GM19193 (cell line): Measurements from ENCODE around the gene TNRC6A.

Source experiments
- POLR2A ChIP-seq: IDR thresholded peaks from 4 replicates; pipeline ENCODE4 v1.6.1; 2011; ENCODE audit not compliant: insufficient read depth, insufficient read length; ENCODE audit errors: extremely low read depth

The TNRC6A gene

DNA sequence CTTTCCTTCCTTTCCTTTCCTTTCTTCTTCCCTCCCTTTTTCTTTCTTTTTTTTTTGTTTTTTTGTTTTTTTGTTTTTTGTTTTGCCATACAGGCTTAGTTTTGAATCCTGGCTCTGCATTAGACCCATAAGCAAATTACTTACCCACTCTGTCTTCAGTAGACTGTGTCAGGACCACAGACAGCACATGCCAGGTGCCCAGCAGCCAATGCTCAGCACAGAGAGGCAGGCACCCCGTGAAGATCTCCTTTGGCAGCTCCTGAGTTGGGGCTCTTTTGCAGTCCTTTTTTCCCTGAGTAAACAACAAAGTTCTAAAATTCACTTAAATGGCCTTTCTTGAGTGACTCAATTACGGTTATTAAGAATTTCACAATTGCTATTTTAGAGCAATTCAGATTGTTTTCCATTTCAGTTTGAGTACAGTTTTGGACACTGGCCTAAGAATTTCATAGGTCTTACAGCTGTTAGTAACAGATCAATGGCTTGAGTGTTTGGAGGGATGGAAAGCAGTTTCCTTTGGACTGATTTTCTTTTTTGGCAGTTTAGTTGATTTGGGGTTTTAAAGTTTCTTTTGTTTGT is 90.1 kb downstream of the TNRC6A start:
- no peak for TF ChIP-seq POLR2A

DNA sequence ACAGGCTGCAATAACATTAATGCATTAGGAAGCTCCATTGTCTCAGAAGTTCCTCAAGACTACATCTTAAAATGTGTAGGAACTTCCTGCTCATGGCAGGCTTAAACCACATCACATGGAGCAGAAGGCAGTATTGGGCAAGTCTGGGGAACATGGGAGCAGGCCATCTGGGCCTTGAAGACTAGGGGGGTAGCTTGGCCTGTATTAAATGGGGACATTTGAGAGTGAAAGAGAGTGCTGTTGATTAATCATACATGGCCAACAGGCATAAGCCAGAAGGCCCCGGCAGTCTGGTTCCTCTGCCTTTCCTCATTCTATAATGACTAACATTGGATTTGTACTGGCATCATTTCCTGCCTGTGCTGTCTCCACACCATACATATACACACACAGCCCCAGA is 91.1 kb downstream of the TNRC6A start:
- no peak for TF ChIP-seq POLR2A

DNA sequence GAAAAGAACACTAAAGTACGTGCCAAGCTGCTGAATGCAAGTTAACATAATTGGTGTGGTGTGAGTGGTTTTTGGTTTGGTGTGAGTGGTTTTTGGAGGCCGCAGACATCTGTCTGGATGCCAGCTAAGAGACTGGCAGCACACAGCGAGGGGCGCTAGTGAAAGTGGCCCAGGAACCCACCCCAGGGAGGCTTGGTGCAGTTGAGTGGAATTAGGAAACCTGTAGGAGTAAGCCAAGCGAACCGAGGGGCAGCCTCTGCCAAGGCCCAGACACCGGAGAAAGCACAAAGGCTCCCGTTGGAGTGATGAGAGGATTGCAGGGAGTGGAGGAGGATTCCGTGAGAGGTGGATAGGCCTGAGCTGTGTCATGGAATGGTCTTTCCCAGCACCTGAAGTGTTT is 91.7 kb downstream of the TNRC6A start:
- no peak for TF ChIP-seq POLR2A

- no peak for TF ChIP-seq POLR2A
These were observed 93.1 kb downstream of the TNRC6A start for GRCh38 chr16:24822542-24822941.

GRCh38 chr16:24822974-24823373 is 93.5 kb downstream of the TNRC6A start:
- TF ChIP-seq POLR2A = no peak

DNA sequence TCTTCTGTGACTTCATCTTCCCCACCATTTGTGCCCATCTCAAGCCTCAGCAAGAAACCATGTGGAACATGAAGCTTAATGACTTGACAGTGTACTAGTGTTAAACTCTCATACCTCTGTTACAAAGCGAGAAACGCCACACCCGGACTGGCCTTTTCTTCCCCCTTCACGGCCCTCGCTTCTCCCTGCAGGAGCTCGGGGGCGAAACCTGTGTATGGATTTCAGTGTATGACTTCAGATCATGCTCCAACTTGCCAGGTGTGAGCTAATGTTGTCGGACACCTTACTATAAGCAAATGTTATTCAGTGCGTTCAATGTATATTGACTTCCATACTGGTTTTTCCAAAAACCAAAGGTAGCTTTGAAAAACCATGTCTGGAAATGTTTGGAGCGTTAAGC is 96.2 kb downstream of the TNRC6A start:
- no peak for TF ChIP-seq POLR2A

DNA sequence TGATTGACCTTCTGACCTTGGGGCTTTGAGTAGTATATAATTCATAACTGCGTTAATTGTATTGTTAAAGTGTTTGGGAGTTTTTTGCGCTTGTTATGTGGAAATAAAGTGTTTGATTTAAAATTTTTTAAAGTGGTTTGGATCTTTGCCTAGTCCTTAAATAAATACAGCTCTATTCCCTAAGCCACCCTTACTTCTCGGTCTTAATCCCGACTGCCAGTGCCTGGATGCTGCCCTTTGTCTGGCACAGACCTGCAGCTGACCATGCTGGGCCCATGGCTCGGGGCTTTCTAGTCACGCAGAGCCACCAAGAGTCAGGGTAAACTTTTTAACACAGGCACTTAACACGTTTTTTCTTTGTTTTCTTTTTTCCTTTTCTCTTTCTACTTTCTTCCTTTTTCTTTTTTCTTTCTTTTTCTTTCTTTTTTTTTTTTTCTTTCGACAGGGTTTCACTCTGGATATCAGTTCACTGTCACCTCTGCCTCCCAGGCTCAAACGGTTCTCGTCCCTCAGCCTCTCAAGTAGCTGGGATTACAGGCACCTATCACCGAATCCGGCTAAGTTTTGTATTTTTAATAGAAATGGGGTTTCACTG is 96.7 kb downstream of the TNRC6A start:
- no peak for TF ChIP-seq POLR2A

- no peak for TF ChIP-seq POLR2A
These were observed 97.5 kb downstream of the TNRC6A start for GRCh38 chr16:24826817-24827566.

DNA sequence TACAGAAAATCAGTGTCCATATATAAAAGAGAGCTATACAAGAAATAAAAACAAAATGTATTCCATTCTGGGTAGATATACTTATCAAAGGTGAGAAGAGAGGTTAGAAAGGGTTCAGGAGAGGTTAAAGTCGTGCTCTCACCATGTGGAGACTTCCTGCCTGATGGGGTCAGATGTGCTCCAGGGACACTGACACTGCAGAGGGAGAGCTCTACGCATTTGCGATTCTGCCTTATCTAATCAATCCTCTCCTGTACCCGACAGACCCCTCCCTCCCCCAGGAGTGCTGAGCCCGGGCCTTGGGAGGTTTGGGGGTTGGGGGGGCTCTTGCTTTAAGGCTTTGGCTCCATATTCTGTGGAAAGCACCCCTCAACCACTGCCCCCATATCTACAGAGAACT is 99.7 kb downstream of the TNRC6A start:
- TF ChIP-seq POLR2A = no peak

GRCh38 chr16:24833352-24833751 is 103.9 kb downstream of the TNRC6A start:
- TF ChIP-seq POLR2A = no peak

DNA sequence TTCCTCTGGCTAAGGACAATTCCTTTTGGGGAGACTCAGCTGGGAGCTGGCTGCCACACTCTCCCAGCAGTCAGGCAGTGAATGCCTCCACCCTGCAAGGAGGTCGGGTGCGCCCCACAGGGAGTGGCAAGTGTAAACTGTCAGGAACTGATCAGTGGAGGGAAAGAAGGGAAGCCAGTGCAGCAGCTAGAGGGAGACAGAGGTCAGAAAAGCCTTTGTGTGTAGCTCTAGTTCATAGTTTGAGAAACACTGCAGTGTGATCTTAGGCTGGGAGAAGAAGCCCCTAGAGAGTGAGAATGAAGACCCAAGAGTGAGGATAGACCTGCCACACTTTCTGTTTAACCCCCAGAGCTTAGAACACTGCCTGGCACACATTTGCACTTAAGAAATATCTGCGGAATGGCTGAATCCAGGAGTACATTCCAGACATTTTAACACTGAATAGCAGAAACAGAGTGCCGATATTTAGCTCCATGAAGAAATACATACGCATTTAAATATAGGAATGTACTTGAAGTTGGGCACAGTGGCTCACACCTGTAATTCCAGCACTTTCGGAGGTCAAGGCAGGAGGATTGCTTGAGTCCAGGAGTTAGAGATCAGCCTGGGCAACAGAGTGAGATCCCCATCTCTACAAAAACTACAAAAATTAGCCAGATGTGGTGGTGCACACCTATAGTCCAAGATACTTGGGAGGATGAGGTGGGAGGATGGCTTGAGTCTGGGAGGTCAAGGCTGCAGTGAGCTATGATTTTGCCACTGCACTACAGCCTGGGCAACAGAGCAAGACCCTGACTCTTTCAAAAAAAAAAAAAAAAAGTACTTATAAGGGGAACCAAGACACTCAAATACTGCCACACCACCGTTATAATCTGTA is 105.2 kb downstream of the TNRC6A start:
- no peak for TF ChIP-seq POLR2A

- TF ChIP-seq POLR2A = no peak
These were observed 107.4 kb downstream of the TNRC6A start for GRCh38 chr16:24836836-24837235.

DNA sequence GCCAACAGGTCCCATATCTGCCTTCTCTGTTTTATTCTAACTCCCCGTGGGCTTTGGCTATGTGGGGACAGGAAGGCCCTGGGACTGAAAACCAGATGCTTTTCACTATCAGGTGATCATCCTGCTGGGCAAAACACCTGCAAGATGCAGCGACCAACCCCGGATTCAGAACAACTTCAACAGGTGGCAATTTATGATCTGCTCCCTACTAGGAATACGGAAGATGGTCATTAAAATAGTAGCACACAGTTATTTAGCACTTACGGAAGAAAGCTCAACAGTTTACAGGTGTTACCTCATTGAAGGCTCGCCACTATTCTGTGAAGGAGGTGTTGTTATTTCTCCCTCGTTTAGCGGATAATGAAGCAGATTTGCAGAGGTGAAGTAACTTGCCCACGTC is 108.5 kb downstream of the TNRC6A start:
- TF ChIP-seq POLR2A = no peak

DNA sequence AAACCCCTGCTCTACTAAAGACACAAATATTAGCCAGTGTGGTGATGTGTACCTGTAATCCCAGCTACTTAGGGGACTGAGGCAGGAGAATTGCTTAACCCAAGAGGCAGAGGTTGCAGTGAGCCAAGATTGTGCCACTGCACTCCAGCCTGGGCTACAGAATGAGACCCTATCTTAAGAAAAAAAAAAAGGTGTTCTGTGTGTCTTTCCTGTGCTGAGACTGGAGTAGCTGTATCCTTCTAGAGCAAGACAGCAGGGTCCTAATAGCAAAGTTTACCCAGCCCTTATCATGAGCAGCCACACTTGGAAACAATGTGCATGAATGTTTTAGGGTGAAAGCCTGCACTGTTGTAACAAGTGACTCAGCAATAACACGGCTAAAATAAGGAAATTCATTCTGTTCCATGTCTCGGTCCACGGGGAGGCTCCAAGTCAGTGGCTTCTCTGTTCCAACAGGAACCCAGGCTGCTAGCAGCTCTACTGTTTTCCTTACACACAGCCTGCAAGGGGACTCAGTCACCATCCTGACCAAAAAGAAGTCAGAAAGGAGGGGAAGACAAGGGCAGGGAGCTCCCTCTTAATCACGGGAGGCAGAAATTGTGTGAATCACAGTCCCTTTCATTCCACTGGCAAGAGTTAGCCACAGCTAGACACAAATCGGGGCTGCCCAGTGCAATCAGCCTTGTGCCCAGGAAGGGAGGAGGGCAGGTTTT is 109.3 kb downstream of the TNRC6A start:
- no peak for TF ChIP-seq POLR2A

DNA sequence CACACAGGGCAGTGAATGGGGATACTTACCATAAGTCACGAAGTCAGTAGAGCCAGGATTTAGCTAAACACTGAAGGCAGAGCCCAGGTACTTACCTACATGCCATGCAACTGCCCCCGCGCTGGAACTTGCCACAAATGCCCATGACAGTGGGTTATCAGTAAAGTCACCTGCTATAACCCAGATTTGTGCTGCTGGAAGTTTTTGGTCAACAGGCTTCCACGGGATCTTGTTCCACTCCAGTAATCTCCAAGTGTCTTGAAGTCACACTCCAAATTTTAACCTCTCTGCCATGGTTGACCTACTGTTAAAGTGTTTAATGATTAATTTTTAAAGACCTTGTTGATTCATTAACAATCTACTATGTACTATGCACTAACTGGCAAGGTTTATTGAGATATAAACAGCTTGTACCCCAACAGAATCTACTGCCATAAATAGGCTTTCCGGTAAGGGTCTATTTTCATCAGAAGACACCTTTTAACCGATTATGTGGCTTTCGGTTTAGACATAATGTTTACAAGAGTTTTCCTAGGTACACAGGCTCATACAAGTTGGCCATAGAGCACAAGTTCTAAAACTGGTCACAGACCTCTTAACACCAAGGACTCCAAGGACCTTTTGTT is 110.0 kb downstream of the TNRC6A start:
- no peak for TF ChIP-seq POLR2A

GRCh38 chr16:24841291-24841690 is 111.8 kb downstream of the TNRC6A start:
- TF ChIP-seq POLR2A = no peak
